GM21528 (cell line): ENCODE data around the gene DNAJA2.

Experiments
- ATAC-seq: cut with Tn5 transposase; IDR thresholded peaks from one replicate; pipeline ENCODE4 v1.9.1; 2021; ENCODE audit warnings: mild to moderate bottlenecking, moderate library complexity; ENCODE audit not compliant: unreplicated experiment, low FRiP score

The DNAJA2 gene

DNA sequence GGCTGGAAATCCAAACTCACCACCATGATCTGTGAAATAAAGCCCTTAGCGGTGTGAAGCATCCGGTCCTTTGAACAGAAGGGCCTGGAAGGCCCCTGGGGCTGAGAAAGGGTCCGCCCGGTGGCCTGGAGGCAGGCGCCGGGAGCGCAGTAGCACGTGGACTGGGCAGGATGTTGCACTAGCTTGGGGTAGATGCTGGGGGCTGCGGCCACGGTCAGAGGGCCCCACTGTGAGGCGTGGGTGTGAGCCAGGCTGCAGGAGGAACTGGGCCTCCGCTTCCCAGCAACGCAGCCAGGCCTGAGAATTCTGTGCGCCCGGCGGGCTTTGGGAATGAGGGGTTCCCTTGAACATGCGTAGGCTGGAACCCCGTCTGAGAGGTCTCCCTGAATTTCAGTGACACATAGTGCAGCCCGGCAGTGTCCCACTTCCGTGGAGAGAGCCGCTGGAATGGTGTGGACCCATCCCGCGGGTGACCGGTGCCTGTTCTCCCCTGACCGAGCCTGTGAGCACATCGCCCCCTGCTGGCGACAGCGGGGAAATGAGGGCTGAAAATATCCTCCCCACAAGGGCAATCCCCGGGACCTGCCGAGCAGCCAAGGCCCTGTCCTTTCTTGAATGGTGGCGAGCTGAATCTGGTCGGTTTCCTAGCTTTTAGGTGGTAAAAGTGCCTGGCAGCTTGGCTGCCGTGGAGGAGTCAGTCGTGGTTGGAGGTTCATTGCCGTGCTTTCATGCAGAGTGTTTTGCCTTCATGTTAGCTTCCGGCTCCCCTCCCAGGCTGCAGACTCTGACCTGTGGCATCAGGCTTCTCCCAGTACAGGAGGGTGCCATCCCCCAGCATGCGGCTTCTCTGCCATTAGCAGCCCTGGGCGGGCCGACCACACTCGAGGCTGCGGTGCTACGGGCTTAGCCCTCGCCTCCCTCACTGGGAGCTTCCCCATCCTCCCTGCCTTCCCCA is 43.8 kb downstream of the DNAJA2 start:
- peak; percentile 71 for ATAC-seq

DNA sequence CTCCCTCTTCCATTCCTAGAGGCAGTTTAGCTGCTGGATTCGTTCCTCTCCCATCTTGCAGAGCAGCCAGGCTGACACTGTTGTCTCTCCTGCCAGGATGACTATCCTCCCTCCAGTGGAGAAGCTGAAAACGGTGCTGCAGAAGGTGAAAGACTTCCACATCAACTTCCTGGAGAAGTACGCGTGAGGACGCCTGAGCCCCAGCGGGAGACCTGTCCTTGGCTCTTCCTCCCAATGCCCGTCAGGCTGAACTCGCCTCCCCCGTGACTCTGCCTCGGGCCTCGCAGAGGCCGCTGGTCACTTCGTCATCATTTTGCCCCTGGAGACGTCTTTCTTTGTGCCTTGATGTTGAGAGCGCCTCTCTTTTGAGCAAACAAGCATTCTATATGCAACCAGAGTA is 44.7 kb downstream of the DNAJA2 start:
- no peak for ATAC-seq

DNA sequence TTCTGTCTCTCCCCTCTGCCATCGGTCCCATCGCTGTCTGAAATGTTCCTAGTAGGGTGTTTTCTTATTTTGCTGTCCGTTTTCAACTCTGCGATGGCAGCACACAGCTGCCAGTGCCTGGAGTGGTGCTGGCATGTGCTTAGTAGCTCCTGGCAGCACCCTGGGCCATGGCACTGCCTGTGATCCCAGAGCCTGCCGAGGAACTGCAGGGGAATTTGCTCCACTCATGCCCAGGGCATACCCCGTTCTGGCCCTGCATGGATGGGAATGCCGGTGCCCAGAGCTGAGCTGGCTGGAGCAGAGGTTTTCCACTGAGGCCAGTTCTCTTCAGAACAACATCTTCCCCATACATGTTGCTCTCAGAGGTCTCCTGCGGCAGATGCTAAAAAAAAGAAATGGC is 46.2 kb downstream of the DNAJA2 start:
- no peak for ATAC-seq

DNA sequence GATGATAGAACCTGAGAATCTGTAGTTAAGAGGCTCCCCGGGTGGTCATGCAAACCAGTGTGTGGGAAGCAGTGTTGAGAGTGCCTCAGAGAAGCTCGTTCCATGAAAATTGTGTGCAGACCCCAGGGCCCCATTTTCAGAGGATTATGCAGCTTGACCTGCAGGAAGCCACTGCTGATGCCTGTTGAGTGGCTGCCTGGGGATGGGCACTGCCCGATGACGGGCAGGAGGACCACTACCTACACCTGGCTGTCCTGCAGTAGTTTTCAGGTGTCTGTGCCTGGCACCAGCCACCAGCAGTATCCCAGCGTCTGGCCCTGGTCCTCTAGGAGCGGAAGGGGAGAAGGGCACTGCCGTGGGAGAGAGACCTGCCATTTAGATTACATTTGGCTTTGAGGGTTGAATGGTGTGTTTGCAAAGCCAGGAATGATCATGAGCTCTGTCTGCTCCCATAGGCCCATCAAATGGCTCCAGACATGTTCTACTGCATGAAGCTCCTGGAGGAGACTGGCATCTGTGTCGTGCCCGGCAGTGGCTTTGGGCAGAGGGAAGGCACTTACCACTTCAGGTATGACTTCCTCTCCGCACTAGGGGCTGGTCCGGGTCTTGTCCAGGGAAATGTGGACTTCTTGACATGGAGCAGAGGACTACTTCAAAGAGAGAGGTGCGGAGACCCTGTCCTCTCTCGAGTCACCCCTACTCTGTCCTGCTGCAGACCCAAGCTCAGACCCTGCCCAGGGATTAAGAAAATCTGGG is 46.8 kb downstream of the DNAJA2 start:
- no peak for ATAC-seq

DNA sequence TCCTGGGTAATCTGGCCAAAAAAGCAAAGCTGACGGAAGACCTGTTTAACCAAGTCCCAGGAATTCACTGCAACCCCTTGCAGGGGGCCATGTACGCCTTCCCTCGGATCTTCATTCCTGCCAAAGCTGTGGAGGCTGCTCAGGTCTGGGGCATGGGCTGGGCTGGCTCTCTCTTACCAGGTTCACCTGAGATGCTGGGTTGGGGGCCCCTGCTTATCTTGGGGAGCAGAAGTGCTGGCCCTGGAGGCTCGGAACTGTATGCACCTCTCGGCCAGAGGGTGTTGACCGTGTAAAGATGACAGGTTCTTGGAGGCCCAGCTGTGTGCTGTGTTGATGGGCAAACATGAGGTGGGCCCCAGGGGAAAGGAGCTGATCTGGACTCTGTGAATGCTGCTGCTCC is 49.1 kb downstream of the DNAJA2 start:
- no peak for ATAC-seq

DNA sequence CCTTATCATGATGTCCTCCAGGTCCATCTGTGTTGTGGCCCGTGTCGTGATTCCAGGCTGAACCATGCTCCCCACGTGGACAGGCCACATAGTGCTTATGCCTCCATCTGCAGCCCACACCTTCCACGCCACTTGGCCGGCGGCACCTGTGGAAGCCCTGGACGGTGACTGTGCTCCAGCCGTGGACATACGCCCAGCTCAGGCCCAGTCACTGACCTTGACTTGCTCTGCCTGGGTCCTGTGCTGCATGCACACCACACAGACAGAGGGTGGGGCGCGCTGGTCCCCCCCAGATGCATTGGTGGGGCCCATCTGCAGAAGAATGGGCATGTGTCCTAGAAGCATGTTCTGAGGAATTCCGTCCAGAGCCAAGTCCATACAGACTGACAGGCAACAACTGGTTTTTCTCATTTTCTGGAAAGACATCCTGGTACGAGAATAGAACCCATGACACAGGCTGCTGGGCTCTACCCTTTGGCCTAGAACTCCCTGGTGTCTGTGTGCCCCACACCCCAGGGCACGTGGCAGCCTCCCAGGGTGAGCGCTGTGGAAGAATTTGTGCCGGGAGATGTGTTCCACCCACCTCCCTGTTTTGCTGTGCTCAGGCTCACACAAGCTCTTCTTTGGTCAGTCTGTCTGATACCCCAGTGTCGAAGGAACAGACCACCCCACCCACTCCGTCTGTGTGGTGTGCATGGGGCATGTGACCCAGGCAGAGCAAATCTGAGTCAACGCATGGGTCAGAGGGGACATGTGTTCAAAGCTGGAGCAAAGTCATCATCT is 49.8 kb downstream of the DNAJA2 start:
- no peak for ATAC-seq

DNA sequence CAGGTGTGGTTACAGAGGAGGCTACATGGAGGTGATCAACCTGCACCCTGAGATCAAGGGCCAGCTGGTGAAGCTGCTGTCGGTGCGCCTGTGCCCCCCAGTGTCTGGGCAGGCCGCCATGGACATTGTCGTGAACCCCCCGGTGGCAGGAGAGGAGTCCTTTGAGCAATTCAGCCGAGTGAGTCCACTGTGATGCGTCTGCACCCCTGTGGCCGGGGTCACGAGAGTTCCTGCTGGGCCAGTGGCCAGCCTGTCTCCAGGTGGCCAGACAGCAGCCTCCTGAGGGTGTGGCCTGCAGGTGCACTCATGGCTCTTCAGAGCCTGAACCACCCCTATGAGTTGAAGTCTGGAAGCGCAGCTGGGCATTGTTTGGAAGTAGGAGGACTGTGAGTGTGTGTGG is 51.2 kb downstream of the DNAJA2 start:
- no peak for ATAC-seq

DNA sequence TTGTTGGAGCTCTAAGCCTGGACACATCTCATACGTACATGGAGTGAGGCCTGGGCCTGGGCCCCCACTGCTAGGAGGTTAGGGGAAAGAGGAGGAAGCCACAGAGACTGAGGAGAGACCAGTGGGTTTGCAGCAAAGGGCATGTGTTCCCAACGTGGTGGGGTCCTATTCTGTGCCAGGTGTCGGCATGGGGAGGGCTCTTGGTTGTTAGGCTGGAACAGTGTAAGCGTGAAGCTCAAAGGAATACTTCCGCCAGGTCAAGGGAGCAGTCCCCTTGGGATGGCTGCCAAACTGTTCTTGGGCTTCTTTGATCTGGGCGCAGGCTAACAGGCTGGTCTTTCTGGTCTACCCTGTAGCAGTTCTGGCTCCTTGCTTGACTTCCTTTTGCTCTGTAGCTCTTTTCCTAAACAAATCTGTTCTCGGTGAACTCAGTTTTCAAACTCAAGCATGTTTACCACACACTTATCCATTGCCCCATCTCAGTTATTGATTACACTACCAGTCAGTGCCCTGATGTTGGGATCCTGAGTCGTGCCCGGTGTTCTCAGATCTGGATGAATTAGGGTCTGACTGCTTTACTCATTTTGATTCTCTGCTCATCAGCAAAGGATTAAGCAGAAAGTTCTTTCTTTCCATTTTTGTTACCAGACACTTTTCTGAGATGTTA is 52.9 kb downstream of the DNAJA2 start:
- ATAC-seq = no peak

DNA sequence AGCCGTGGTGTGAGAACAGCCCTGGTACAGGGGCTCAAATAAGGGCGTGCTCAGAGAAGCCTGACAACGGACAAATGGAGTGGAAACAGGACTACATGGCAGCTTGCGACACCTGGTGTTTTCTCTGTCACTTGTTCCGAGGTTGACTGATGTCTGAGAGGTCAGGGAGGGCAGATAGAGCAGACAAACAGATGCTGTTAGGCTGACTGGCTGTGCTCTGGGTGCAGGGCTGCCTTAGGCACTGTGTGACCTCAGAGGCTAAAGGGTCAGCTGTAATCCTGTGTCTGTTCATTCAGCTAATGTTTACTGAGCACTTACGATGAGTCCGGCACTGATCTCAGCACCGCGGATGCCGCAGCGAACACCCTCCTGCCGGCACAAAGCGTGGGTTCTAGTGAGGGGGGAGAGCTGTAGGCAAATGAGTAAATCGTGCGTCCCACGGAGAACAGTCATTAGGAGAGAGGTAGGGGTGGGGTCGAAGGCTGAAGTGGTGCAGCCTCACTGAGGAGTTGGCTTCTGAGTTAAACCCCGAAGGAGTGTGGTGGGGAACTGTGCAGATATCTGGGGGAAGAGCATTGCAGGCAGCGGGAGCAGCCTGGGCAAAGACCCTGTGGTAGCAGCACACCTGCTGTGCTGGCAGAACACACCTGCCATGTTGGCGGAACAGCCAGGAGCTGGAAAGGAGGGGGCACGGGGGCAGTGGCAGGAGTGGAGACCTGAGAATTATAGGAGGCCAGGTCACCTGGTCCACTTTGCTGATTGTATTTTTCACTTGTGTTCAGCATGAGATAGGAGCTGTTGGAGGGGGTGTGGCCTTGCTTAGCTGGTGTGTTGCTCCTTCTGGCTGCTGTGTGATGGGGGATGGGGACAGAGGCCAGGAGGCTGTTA is 54.3 kb downstream of the DNAJA2 start:
- ATAC-seq = peak; percentile 89

DNA sequence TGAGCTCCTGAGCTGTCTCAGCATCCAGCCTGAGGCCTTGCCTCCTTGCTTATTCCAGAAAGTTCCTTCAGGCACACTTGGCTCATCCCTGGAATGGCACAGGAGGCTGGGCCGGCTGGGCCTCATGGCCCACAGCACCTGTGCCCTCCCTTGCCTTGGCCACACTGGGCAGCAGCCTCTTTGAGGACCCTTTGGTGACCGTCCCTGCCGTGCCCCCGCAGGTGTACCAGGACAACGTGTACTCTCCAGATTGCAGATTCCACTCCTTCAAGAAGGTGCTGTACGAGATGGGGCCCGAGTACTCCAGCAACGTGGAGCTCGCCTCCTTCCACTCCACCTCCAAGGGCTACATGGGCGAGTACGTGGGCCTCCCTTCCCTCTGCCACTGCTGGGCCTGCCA is 55.1 kb downstream of the DNAJA2 start:
- no peak for ATAC-seq

DNA sequence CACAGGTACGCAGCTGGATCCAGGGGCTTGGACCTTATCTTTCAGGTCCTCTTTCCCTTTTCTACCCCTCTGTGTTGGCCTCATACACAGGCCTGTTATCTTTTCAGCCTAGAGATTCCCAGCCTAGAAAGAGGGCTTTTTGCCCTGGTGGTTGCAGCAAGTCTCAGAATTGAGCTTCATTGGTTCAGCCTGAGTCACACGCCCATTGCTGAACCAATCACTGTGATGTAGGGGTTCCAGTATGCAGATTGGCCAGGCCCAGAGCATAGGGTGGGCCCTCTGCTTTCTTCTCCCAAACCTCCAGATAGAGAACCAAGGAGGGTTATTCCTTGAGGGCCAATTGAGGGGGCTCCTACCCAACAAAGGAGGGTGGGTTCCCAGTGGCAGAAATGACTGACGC is 56.5 kb downstream of the DNAJA2 start:
- ATAC-seq = no peak

DNA sequence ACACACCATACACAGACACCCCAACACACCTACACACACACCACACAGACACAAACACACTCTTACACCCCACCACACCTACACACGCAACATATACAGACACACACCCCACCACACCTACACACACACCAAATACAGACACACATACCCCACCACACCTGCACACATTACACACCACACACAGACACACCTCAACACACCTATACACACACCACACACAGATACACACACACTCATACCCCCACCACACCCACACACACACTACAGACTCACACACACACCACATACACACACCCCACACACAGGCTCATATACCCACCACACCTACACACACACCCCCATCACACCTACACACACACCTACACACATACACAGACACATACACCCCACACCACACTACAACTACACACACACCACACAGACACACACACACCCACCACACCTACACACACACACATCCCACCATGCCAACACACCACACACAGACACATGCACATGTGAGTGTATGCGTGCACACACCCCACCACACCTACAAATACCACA is 57.9 kb downstream of the DNAJA2 start:
- no peak for ATAC-seq

DNA sequence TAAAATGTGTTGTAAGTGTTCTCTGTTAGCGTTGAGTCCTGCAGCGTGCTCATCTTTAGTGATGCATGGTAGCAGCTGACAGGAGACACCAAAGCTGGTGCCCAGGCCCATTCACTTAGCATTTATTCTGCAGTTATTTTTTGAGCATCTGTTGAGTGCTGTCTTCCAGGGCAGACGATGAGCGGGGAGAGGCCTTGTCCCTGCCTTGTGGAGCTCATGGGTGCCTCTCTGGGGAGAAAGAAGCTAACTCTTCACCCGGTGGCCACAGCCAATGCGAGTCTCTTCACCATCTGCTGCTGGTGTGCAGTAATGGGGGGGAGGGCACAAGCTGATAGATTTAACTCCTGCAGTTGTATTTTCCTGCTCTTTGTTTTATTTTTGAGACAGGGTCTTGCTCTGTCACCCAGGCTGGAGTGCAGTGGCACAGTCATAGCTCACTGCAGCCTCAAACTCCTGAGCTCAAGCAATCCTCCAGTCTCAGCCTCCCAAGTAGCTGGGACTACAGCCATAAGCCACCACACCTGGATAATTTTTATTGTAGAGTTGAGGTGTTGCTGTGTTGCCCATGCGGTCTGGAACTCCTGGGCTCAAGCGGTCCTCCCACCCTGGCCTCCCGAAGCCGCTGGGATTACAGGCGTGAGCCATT is 58.8 kb downstream of the DNAJA2 start:
- ATAC-seq = no peak

DNA sequence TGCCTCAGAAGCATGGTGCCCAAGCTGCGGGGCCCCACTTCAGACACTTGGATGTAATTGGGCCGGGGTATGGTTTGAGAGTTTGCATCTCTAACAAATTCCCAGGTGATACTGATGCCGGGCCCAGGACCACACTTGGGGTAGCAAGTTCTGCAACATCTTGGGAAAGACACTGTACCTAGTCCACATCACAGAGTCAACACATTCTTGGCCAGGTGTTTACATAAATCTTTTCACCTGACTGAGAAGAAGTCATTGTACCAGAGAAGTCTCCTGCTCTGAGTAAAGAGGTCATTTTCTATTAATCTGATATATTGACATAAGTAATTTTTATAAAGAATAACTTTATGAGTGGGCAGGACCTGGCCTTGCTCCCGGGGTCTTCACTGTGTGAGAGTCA is 61.8 kb downstream of the DNAJA2 start:
- ATAC-seq = no peak

DNA sequence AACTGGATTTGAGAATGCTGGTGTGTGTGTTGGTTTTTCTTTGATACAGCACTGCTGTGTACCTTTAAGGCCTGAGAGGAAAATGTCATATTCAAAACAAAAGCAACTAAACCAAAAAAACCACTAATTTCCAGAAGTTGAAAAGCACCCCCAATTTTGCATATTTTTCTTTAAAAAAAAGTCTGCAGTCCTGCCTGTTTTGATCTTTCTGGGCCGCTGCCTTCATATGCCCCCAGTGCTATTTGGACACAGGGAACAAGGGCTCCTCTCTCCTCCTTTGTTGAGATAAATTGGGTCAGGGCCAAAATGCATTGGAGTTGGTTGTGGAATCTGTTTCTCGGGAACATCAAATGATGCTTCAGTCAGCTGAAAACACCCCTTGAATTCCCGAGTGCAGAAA is 62.4 kb downstream of the DNAJA2 start:
- peak; percentile 61 for ATAC-seq

DNA sequence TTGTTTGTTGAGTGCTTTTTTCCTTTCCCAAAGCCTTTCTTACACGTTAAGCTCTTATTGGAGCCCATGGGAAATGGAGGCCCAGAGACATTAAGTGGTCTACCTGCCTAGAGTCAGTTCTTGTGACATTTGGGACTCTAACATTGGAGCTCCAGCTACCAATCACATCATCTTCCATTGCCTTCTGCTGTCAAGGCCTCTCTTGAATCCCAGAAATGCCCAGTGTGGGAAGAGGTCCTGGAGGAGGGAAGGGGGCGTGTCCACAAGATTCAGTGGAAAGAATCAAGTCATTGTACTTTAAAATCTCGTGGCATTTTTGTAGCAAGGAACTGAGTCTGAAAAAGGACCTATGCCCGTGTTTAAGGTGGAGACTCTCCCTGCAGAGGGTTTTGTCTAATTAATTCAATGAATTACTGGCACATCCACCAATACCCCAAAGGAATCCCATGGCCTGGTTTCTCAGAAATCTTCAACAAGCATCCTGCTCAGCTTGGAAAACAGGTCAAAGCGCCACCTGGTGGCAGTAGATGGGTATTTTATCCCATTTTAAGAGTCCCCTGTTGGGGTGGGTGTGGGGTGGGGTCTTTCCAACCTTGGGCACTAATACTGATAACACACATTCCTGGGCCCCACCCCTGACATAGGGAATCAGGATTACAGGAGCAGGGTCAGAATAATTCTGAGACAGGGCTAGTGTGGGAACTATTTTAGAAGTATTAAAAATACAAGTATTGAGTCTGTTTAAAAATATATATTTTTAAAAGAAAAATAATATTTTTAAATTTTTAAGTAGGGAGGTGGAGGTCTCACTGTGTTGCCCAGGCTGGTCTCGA is 64.7 kb downstream of the DNAJA2 start:
- no peak for ATAC-seq

DNA sequence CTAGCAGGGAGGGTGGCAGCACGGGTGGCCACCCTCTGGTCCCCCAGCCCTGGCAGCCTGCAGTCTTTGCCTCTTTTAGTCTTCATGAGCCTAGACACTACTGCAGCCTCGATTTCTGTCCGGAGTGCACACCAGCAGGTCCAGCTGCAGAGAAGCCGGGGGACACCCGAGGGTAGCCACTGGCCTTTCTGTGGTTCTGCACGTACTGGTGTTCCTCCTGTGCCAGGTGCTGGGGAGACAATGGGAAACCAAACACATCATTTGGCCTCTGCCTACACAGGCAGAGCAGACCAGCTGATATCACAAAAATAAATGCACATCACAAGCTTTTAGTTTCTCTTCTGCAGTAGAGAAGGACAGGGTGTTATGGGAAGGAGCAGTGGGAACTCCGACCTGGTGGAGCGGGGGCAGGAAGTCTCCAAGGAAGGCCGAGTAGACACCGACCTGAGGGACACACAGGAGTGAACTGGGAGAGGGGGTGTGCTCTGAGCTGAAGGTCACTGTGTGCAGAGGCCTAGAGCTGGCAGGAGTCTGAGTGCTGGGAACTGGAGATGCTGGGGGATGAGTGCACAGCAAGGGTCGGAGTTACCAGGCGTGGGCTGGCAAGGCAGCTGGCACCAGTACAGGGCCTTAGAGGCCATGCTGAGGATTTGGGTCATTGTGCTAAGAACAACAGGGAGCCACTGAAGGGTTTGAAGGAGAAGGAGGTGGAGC is 66.3 kb downstream of the DNAJA2 start:
- no peak for ATAC-seq
